Stomach (tissue), 9 donors: ENCODE data around the gene TAS2R60. TPM values are rescaled to one million over a fixed set of nuclear protein-coding genes. Genes with fewer than 3 reads are reported as not detected.
"Not testable (repeated sequence)": the region's sequence is repeated elsewhere in the genome, so short reads cannot be mapped to it uniquely, and the experiment has no call there.

Source experiments
- DNase-seq, 2 donors: peaks; one replicate each; pipeline versions ENCODE4 v3.0.0 to v3.0.0-alpha.2; 2013 to 2019
- H3K27ac ChIP-seq, 5 donors: fragments of 200-600 bp in 4 of 5; sonication (generic) in 4 of 5; one replicate each; pipeline ENCODE4 v1.5.1; 2013 to 2019; ENCODE audit warnings: mild to moderate bottlenecking in 1 of 5, moderate library complexity in 1 of 5
- H3K27me3 ChIP-seq, 3 donors: fragments of 200-600 bp; sonication (generic); one replicate each; pipeline ENCODE4 v1.5.1; 2017 to 2019; ENCODE audit warnings: mixed run types in 1 of 3
- H3K36me3 ChIP-seq, 4 donors: fragments of 200-600 bp; sonication (generic); 1 replicate in 3 of 4; 2 replicates in 1 of 4; pipeline ENCODE4 v1.5.1; 2016 to 2019
- H3K4me1 ChIP-seq, 4 donors: fragments of 200-600 bp; sonication (generic); one replicate each; pipeline ENCODE4 v1.5.1; 2016 to 2019
- H3K4me3 ChIP-seq, 4 donors: fragments of 200-600 bp; sonication (generic) in 3 of 4; one replicate each; pipeline ENCODE4 v1.5.1; 2016 to 2019; ENCODE audit warnings: mild to moderate bottlenecking in 1 of 4
- H3K9me3 ChIP-seq, 4 donors: fragments of 200-600 bp; sonication (generic); one replicate each; pipeline ENCODE4 v1.5.1; 2016 to 2019
- CTCF ChIP-seq, 7 experiments: fragments of 450-650 bp in 4 of 7; fragments of 200-600 bp in 3 of 7; sonication (generic) in 3 of 7; IDR thresholded peaks; one replicate each; pipeline ENCODE4 v1.5.1; 2016 to 2019; ENCODE audit warnings: antibody characterized with exemption in 7 of 7, control low read depth in 2 of 7, mild to moderate bottlenecking in 1 of 7
- EP300 ChIP-seq: sonication (generic); formaldehyde crosslinking; IDR thresholded peaks from one replicate; pipeline ENCODE4 v1.6.1; 2017; ENCODE audit warnings: antibody characterized with exemption
- POLR2A ChIP-seq, 4 donors: fragments of 450-650 bp; IDR thresholded peaks; one replicate each; pipeline ENCODE4 v1.6.1; 2016; ENCODE audit warnings: antibody characterized with exemption in 4 of 4, control low read depth in 2 of 4, mild to moderate bottlenecking in 1 of 4, moderate library complexity in 1 of 4
- POLR2AphosphoS5 ChIP-seq, 3 donors: sonication (generic); formaldehyde crosslinking; IDR thresholded peaks; one replicate each; pipeline ENCODE4 v1.6.1; 2016; ENCODE audit warnings: antibody characterized with exemption in 3 of 3
- WGBS, 5 donors: extraction: QIAGEN DNeasy Blood & Tissue Kit in 3 of 5; methylation state at CpG; one replicate each; pipeline versions ENCODE4 v1.1.5 to v1.1.7; 2013 to 2018; 5-methylcytosine and 5-hydroxymethylcytosine counted together
- intact Hi-C: fragments of 100-400 bp; cut with DNase I; formaldehyde crosslinking; loops from one replicate; pipeline ENCODE4 v1.15.1; 2023; ENCODE audit warnings: low total_unique reads
- polyA plus RNA-seq, 3 donors: library from polyadenylated mRNA; stranded (reverse); fragments of 200-250 nt; gene quantifications; one replicate each; pipeline ENCODE4 v1.2.3, GENCODE V29; 2013
- total RNA-seq, 5 donors: library from RNA; depleted of rRNA; stranded (reverse); fragments of >200 nt; gene quantifications; one replicate each; pipeline versions ENCODE4 v1.1.0 to v1.2.3, GENCODE V29; 2014 to 2016
- donor health status: healthy with polysubstance abuse.
- donor health status: Bipolar disorder and iron deficiency.
- donor health status: healthy.

Gene TAS2R60
- total and polyA plus RNA-seq, 8 donors = not detected

GRCh38 chr7:143422033-143422432 lies 21.2 kb upstream of the TAS2R60 start:
- intact Hi-C loops = no loop called here
- H3K36me3 ChIP-seq = no peaks in the 10 kb centered on the region
- no peak overlapping the region for H3K4me3 ChIP-seq
- no peaks in the 10 kb centered on the region for H3K4me1 ChIP-seq
- H3K27me3 ChIP-seq = no peaks in the 10 kb centered on the region
- 90 to 100% (median 94%) methylated on average over 3 of the region's 3 CpGs for WGBS, 5 donors
- H3K27ac ChIP-seq = no peak overlapping the region
- no peak for DNase-seq
- no peaks in the 10 kb centered on the region for H3K9me3 ChIP-seq
- TF ChIP-seq EP300 (no peak), CTCF (IDR thresholded peaks at IDR 0.05) (no peak), POLR2AphosphoS5 (IDR thresholded peaks at IDR 0.05) (no peak), POLR2A (IDR thresholded peaks at IDR 0.05) (no peak)

- WGBS, 5 donors = 93 to 100% (median 97%) methylated on average over 8 to 34 of the region's 34 CpGs
- H3K4me1 ChIP-seq, H3K4me3 ChIP-seq, H3K27me3 ChIP-seq, DNase-seq, H3K27ac ChIP-seq, intact Hi-C loops, H3K36me3 ChIP-seq, H3K9me3 ChIP-seq: not testable (repeated sequence)
Measured at GRCh38 chr7:143424476-143424875, 18.8 kb upstream of the TAS2R60 start.

- no peak overlapping the region for H3K4me3 ChIP-seq
- H3K36me3 ChIP-seq = no peaks in the 10 kb centered on the region
- 84 to 94% (median 91%) methylated on average over 2 of the region's 2 CpGs for WGBS, 5 donors
- DNase-seq = no peak
- intact Hi-C loops = no loop called here
- H3K4me1 ChIP-seq = no peaks in the 10 kb centered on the region
- no peak overlapping the region for H3K27ac ChIP-seq
- no peaks in the 10 kb centered on the region for H3K9me3 ChIP-seq
- no peak for TF ChIP-seq POLR2AphosphoS5 (IDR thresholded peaks at IDR 0.05)
- no peaks in the 10 kb centered on the region for H3K27me3 ChIP-seq
Measured at GRCh38 chr7:143426479-143427142, 16.6 kb upstream of the TAS2R60 start.

GRCh38 chr7:143429770-143430698 lies 13.2 kb upstream of the TAS2R60 start:
- Histone ChIP-seq H3K9me3 (no peaks in the 10 kb centered on the region), H3K36me3 (no peaks in the 10 kb centered on the region), H3K4me1 (no peaks in the 10 kb centered on the region), H3K4me3 (no peak overlapping the region), H3K27ac (no peak overlapping the region), H3K27me3 (no peaks in the 10 kb centered on the region)
- 80 to 86% (median 83%) methylated on average over 10 of the region's 10 CpGs for WGBS, 5 donors
- DNase-seq = no peak
- TF ChIP-seq POLR2AphosphoS5 (IDR thresholded peaks at IDR 0.05) (no peak), EP300 (no peak), CTCF (IDR thresholded peaks at IDR 0.05) (no peak), POLR2A (IDR thresholded peaks at IDR 0.05) (no peak)
- intact Hi-C loops = no loop called here

- WGBS, 5 donors = 41 to 71% (median 63%) methylated on average over 2 of the region's 2 CpGs
- H3K27ac ChIP-seq = no peak overlapping the region
- no peaks in the 10 kb centered on the region for H3K36me3 ChIP-seq
- no peak overlapping the region for H3K4me3 ChIP-seq
- H3K4me1 ChIP-seq = no peaks in the 10 kb centered on the region
- intact Hi-C loops = no loop called here
- H3K9me3 ChIP-seq = no peaks in the 10 kb centered on the region
- DNase-seq = no peak
- no peak for TF ChIP-seq POLR2A (IDR thresholded peaks at IDR 0.05)
- TF ChIP-seq POLR2AphosphoS5 (IDR thresholded peaks at IDR 0.05) = no peak
- TF ChIP-seq CTCF (IDR thresholded peaks at IDR 0.05) = no peak
- TF ChIP-seq EP300 = no peak
- no peaks in the 10 kb centered on the region for H3K27me3 ChIP-seq
Measured at GRCh38 chr7:143431109-143431508, 12.1 kb upstream of the TAS2R60 start.
